GM21825 (cell line): Measurements from ENCODE around the gene OR11A1.

Experiments
- ATAC-seq: cut with Tn5 transposase; IDR thresholded peaks from one replicate; pipeline ENCODE4 v1.9.1; 2021; ENCODE audit warnings: mild to moderate bottlenecking, moderate library complexity; ENCODE audit not compliant: unreplicated experiment

Gene OR11A1

GRCh38 chr6:29456971-29457370, at the start of gene OR11A1, which contains the start of gene OR2H1:
TSS of gene OR11A1 (minus strand) at chr6:29457071. CDS start at chr6:29427641, 29,430 bp downstream.
TSS of gene OR2H1 (plus strand) at chr6:29457155. CDS start at chr6:29461770, 4,615 bp downstream.
- ATAC-seq, result no peak

GRCh38 chr6:29506446-29507067, 49.7 kb upstream of the OR11A1 start:
- no peak for ATAC-seq

GRCh38 chr6:29505808-29506207, 48.9 kb upstream of the OR11A1 start:
- no peak for ATAC-seq

GRCh38 chr6:29504961-29505360, 48.1 kb upstream of the OR11A1 start:
- no peak for ATAC-seq

GRCh38 chr6:29502597-29502996, 45.7 kb upstream of the OR11A1 start:
- ATAC-seq, result no peak

GRCh38 chr6:29502181-29502580, 45.3 kb upstream of the OR11A1 start:
- no peak for ATAC-seq

- no peak for ATAC-seq
Observed at GRCh38 chr6:29501106-29501505, 44.2 kb upstream of the OR11A1 start.

DNA sequence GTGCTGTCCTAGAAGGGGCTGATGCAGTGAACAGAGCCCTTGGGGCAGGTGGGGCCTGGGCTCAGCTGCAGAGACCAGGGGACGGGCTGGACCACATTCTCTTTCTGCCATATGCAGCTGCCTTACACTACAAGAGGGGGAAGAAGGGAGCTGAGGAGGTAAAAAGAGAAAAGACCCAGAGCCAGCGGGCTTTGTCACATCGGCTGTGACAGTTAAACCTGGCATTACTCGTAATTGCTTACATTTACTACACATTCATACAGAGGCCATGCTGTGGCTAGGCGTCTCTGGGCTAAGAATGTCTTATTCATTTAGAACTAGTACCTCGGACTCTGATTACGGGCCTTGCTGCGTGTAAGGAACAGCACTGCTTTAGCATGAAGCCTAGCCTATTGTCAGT, 43.7 kb upstream of the OR11A1 start:
- no peak for ATAC-seq

DNA sequence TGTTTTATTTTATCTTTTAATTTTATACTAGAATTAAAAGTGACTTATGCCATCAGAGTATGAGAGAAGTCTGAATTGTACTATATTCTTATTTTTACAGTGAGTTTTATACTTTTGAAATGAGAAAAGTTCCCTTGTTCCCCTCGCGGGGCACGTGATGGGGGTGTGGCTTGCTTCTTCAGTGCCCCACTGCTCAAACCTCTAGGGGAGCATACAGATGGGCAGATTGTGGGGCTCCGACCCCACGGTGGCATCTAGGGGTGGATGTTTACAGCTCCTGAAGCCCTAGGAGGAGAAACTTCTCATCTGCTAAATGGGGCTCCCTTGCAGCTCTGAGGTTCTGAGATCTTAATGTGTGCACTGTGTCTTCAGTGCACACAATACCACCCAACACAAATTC, 42.8 kb upstream of the OR11A1 start:
- ATAC-seq, result no peak

DNA sequence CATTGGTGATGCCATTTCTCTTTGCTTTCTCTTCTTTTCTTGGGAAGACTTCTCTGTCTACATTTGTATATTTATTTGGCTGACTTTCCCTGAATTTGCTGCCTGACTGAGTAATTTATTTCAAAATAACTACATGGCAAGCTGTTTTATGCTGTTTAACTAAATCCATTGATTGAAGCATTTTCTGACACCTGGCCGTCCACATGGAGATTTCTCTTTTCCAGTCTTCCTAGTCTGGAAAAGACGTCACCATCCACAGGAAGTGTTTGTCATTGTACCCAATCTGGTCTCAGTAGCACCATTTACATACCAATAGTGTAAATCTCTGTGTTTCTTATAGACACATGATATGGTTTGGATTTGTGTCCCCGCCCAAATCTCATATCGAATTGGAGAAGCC, 40.1 kb upstream of the OR11A1 start:
- no peak for ATAC-seq

DNA sequence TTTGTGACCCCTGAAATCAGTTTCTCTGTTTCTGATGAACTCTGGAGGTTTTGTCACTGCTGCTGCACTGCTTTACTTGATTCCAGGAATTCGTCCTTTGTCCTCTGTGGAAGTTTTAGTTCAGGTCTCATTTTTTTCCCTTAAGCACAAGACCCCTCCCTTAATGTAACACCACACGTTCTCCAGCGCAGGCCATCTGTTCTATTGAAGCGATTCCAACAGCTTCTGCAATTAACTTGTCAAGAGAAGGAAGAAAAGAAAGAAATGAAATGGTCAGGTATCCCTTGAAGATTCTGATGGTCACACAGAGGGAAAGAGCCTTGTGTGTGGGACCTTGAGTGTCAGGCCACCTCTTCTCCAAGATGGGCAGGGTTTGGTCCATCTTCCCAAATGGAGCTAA, 38.7 kb upstream of the OR11A1 start:
- ATAC-seq, result no peak

DNA sequence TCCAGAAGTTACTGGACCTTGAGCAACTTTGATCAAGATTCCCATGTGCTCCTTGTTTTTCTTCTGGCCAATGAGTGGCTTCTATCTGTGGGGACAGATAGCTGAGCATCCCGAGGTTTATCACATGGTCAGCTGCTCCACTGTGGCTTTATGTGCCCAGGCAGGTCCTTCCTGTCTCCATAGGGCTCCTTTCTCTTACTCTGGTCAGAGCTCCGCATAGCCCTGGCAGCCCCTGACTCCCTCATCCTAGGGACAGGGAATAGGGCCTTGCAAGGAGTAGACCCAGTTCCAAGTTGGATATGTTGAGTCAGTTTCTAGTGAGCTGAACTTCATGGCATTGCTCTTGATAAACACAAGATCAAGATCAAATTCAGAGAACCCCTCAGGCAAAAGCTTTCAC, 37.3 kb upstream of the OR11A1 start:
- no peak for ATAC-seq

GRCh38 chr6:29493261-29493660, 36.4 kb upstream of the OR11A1 start:
- no peak for ATAC-seq

DNA sequence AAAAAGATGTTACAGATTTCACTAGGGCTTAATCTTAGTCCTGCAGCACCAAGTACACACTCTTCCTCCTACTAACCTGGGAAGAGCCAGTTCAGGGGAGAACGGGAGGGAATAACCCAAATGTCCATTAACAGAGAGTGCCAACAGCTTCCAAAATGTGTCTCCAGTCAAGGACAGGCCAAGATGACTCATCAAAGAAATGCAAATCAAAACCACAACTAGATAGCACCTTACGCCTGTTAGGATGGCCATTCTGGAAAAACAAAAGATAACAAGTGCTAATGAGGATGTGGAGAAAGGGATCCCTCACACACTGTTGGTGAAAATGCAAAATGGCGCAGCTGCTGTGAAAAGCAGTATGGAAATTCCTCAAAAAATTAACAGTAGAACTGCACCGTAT, 34.7 kb upstream of the OR11A1 start:
- ATAC-seq, result no peak

DNA sequence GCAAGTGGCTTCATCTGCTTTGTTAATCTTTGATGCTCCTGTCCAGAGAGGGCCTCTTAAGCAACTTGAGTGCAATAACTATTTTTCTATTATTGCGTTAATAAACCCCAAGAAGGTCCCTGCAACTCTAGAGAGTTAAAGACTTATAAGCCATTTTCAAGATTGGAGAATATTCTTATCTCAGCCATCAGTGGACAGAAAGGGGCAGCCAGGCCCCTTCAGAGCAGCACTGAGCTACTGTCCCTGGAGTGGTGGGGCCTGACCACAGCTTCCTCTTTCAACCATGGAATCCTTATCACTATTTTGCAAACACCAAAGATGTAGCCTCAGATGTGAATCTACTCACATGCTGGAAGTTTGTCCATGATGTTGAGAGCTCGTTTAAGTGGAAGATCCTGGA, 33.7 kb upstream of the OR11A1 start:
- ATAC-seq, result no peak

DNA sequence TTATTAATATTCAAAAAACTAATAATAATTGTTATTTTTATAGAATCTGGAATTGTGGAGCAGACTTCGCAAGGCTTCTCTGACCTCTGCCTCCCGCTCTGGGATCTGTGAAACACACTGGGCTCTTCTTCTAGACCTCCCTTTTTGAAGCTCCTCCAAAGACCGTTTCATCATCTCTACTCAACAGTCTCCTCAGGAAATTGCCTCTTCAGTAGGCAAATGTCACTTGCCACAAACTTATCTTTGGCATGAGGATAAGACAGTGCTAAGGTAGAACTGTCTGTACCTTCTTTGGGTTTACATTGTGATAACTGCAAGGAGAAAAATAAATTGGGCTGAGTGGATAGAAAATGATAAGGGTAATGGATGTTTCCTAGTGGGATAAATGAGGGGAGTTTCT, 33.2 kb upstream of the OR11A1 start:
- ATAC-seq, result no peak

- no peak for ATAC-seq
Observed at GRCh38 chr6:29489286-29489685, 32.4 kb upstream of the OR11A1 start.

- no peak for ATAC-seq
Observed at GRCh38 chr6:29488874-29489273, 32.0 kb upstream of the OR11A1 start.

GRCh38 chr6:29487660-29488059, 30.8 kb upstream of the OR11A1 start, which contains the start of gene MAS1L:
TSS of gene MAS1L (minus strand) at chr6:29487956. CDS start at chr6:29487902, 54 bp downstream.
- no peak for ATAC-seq

GRCh38 chr6:29487131-29487530, 30.3 kb upstream of the OR11A1 start:
- no peak for ATAC-seq

DNA sequence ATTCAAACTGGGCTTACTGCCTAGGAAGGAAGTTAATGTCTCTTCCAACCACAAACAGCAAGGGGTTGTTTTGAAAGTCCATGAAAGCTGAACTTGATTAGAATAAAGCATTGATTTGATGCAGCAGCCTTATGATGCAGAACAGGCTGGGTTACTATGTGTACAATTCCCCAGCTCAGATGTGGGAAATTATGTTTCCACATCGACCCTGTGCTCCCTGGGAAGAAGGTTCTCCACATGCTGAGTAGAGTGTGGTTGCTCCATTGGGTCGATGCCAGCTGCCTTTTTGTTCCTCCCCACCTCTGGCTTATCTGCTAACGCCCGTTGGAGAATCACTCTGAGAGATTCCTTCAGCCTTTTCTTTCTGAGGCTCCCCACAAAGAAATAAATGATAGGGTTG, 29.7 kb upstream of the OR11A1 start:
- ATAC-seq, result no peak

DNA sequence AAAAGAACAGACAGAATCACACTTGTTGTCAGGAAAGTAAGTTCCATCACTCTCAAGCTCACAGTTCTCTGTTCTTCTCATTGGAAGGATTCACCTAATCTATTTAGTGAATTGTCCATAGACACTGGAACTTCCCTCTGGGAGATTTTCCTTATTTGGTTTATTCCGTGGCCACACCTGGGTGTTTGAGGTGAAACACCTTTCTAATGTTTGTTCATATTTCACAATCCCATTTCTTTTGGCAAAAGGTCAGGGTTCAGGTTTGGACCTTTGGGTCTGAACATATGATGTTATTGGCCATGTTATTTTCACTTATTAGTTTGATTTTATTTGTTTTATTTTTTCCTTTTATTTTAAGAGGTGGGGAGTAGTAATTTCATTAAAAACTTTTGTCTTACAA, 26.9 kb upstream of the OR11A1 start:
- ATAC-seq, result no peak

- no peak for ATAC-seq
Observed at GRCh38 chr6:29483186-29483585, 26.3 kb upstream of the OR11A1 start.
